ENCODE results near the gene ZBTB3.
"Not testable (repeated sequence)": the region's sequence is repeated elsewhere in the genome, so short reads cannot be mapped to it uniquely, and the experiment has no call there.

Gene ZBTB3

DNA sequence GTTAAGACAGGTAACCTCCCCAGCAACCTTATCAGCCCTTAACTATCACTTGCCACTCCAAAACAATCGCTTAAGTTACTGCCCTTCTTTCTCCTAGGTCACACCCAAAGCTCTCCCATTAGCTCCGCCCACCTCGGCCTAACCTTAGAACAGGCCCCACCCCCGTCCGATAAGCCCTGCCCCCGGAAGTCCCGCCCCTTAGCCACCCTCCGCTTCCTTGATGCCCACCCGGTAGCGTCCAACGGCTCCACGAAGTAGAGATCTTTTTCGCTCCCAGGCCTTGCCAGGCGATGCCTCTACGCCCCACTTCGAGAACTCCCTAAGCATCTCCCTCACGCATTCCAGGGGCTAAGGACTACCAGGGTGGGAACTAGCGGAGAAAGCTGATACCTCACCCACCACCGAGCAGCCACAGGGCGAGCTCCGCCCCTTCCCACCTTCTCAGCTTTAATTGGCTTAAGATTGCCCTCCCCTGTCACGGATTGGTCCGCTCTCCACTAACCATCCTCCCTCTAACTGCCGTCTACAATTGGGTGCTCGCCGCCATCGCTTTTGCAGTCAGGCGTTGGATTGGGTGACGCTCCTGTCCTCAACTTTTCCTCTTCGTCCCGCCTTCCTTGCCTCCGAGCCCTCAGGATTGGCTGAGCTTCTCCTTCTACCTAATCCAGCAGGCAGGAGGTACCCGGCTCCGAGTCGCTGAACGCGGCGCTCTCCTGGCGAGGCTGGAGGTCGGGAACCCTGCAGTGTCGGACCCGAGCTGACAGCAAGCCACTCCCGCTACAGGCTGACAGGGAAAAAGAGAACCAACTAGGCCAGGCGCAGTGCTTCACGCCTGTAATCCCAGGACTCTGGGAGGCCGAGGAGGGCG lies at the start of gene ZBTB3:
ZBTB3 (minus strand) TSS at position 425 of the 868 bp plus-strand sequence. CDS start 496 bp downstream, outside the sequence.
- peak; percentile 90 to 91 for DNase-seq (ENCODE audit: low read depth in 1 of 2, low spot score in 1 of 2)

GRCh38 chr11:62801071-62801470 lies 47.1 kb upstream of the ZBTB3 start:
- no peak for DNase-seq (ENCODE audit: low read depth in 1 of 2, low spot score in 1 of 2)

DNA sequence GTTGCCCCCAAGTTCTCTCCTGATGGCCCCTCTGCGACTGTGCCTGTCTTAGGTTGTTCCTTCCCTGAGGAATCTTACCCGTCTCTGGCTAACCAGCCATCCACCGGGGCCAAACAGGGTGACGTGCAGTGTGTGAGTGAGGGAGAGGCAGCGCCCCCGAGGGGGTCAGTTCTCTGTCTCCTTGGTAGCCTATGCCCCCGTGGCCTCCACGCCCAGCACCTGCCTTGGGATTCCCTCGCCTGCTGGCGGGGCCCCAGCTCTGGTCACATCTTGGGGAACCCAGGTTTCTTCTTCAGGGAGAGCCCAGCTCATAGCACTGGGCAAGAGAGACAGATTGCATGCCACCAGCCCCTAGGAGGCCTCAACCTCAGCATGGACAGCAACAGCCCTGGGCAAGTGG lies 45.5 kb upstream of the ZBTB3 start:
- no peak for DNase-seq (ENCODE audit: low read depth in 1 of 2, low spot score in 1 of 2)

GRCh38 chr11:62796281-62796680 lies 42.3 kb upstream of the ZBTB3 start:
- no peak for DNase-seq (ENCODE audit: low read depth in 1 of 2, low spot score in 1 of 2)

GRCh38 chr11:62794201-62794775 lies 40.3 kb upstream of the ZBTB3 start:
- no peak for DNase-seq (ENCODE audit: low read depth in 1 of 2, low spot score in 1 of 2)

- DNase-seq (ENCODE audit: low read depth in 1 of 2, low spot score in 1 of 2), result no peak
Observed at GRCh38 chr11:62792202-62792575, 38.2 kb upstream of the ZBTB3 start.

DNA sequence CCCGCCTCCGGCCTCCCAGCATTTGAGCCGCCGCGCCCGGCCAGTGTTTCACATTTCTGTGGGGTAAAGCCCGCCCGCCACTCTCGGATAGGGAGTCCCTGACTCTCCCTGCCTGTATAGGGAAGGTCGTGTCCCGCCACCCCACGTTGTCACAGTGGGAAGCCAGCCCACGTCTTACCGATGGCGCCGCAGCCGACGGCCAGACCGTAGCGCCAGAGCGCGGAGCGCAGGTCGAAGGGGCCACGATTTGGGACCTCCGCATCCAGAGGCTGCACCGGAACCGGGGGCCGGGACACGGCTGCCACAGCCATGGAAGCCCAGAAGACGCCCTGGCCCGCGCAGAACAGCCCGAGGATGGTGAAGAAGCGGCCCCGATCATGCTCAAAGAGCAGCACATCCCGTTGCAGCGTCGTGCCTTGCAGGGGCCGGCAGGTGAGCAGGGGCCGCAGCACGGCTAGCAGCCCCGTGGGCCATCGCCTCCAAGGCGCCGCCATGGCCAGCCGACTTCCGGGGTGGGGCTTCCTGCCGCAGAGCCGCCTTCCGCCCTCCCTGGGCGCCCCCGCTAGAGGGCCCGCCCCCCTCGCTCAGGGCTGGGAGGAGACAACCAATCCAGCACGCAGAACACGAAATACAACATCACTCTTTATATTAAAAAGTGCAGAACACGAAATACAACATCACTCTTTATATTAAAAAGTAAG lies 37.7 kb upstream of the ZBTB3 start, which contains the start of gene TMEM223:
TMEM223 (minus strand) TSS at position 506 of the 701 bp plus-strand sequence; CDS start at position 494, 12 bp downstream.
- peak; percentile 80 to 89 for DNase-seq (ENCODE audit: low read depth in 1 of 2, low spot score in 1 of 2)

GRCh38 chr11:62789576-62789975 lies 35.6 kb upstream of the ZBTB3 start:
- DNase-seq (ENCODE audit: low read depth in 1 of 2, low spot score in 1 of 2), result no peak

- no peak for DNase-seq (ENCODE audit: low read depth in 1 of 2, low spot score in 1 of 2)
Observed at GRCh38 chr11:62788991-62789390, 35.0 kb upstream of the ZBTB3 start.

GRCh38 chr11:62787005-62787759 lies 33.2 kb upstream of the ZBTB3 start, which contains the start of gene TMEM179B:
TSS of gene TMEM179B (plus strand) at chr11:62787402. CDS start at chr11:62787432, 30 bp downstream.
- peak; percentile 91 to 92 for DNase-seq (ENCODE audit: low read depth in 1 of 2, low spot score in 1 of 2)

DNA sequence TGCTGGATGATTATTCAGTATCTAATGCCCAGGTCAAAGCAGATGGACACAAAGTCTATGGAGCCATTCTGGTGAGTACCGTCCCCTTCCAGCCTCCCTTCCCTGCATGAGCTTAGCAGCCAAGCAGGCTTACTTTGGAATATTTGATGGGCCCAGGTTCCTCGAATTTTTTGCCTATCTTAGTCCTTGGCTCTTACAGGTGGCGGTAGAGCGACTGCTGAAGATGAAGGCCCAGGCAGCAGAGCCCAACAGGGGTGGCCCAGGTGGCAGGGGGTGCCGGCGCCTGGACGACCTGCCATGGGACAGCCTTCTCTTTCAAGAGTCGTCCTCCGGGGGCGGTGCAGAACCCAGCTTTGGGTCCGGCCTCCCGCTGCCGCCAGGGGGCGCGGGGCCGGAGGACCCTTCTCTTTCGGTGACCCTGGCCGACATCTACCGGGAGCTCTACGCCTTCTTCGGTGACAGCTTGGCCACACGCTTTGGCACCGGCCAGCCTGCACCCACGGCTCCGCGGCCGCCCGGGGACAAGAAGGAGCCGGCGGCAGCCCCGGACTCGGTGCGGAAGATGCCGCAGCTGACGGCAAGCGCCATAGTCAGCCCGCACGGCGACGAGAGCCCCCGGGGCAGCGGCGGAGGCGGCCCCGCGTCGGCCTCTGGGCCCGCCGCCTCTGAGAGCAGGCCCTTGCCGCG lies 32.5 kb upstream of the ZBTB3 start:
- DNase-seq (ENCODE audit: low read depth in 1 of 2, low spot score in 1 of 2), result peak; percentile 72 to 77

GRCh38 chr11:62782753-62783152 lies 28.8 kb upstream of the ZBTB3 start:
- DNase-seq (ENCODE audit: low read depth in 1 of 2, low spot score in 1 of 2), result no peak

GRCh38 chr11:62778441-62778840 lies 24.5 kb upstream of the ZBTB3 start:
- no peak for DNase-seq (ENCODE audit: low read depth in 1 of 2, low spot score in 1 of 2)

- DNase-seq (ENCODE audit: low read depth in 1 of 2, low spot score in 1 of 2), result no peak
Observed at GRCh38 chr11:62777389-62777788, 23.4 kb upstream of the ZBTB3 start.

GRCh38 chr11:62775646-62776045 lies 21.7 kb upstream of the ZBTB3 start:
- DNase-seq (ENCODE audit: low read depth in 1 of 2, low spot score in 1 of 2), result no peak

- no peak for DNase-seq (ENCODE audit: low read depth in 1 of 2, low spot score in 1 of 2)
Observed at GRCh38 chr11:62774407-62774806, 20.4 kb upstream of the ZBTB3 start.

GRCh38 chr11:62771144-62772021 lies 17.4 kb upstream of the ZBTB3 start, which contains the start of gene TAF6L:
TSS of gene TAF6L (plus strand) at chr11:62771396. CDS start at chr11:62775784, 4,388 bp downstream.
- peak; percentile 83 to 86 for DNase-seq (ENCODE audit: low read depth in 1 of 2, low spot score in 1 of 2)

DNA sequence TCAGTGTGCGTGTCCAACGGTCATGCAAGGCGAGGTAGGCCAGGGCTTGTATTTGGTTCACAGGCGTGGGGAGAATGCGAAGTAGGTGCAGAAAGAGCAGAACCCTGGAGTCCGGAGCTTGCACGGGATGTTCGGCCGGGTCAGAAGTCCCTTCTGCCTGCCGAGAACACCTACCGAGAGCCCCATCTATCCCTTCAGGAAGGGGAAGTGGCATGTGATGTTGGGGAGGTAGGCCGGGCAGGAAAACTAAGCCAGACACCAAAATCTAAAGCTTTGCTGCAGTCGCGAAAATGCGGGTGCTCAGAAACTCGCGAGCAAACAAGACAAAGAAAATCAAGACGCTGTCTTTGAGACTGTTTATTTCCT lies 16.8 kb upstream of the ZBTB3 start:
- no peak for DNase-seq (ENCODE audit: low read depth in 1 of 2, low spot score in 1 of 2)

DNA sequence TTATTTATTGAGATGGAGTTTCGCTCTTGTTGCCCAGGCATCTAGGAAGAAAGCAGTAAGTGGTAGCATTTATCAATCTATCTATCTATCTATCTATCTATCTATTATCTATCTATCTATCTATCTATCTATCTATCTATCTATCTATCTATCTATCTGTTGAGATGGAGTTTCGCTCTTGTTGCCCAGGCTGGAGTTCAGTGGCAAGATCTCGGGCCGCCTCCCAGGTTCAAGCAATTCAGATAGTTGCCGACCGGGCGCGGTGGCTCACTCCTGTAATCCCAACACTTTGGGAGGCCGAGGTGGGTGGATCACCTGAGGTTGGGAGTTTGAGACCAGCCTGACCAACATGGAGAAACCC lies 6.9 kb upstream of the ZBTB3 start:
- not testable (repeated sequence) for DNase-seq (ENCODE audit: low read depth in 1 of 2, low spot score in 1 of 2)
